GM12878 (cell line): ENCODE measurements around the gene TNNT3. TPM values are rescaled to one million over a fixed set of nuclear protein-coding genes. Genes with fewer than 3 reads are reported as not detected.

Source experiments
- ATAC-seq: fragments of 200-7000 bp; cut with Tn5 transposase; 3 replicates; pipeline ENCODE4 v1.9.1; 2020; ENCODE audit warnings: mild to moderate bottlenecking, moderate library complexity
- BruUV-seq: library from RNA; stranded (reverse); fragments of 400-500 nt; replicated peaks from 2 replicates; lab custom pipeline; 2021; lab: Mats Ljungman, UMichigan
- CTCF ChIA-PET: fragments of 300-600 bp; sonication (Branson Sonifier 250); formaldehyde crosslinking; extraction: SDS; loops from one replicate; lab custom pipeline; 2021; ENCODE audit warnings: inconsistent platforms; lab: Yijun Ruan, JAX
- POLR2A ChIA-PET: fragments of 350-600 bp; formaldehyde crosslinking; extraction: SDS; loops from one replicate; lab custom pipeline; 2021; ENCODE audit warnings: inconsistent platforms; lab: Charles Lee
- RAD21 ChIA-PET: fragments of 300-600 bp; sonication (Branson Sonifier 250); formaldehyde crosslinking; loops from one replicate; lab custom pipeline; 2023; ENCODE audit warnings: antibody characterized with exemption; ENCODE audit not compliant: unreplicated experiment; lab: Charles Lee
- SMC1A ChIA-PET: fragments of 300-600 bp; sonication (Branson Sonifier 250); formaldehyde crosslinking; loops from one replicate; lab custom pipeline; 2023; ENCODE audit not compliant: unreplicated experiment, uncharacterized antibody; lab: Charles Lee
- DNase-seq: peaks from one replicate; pipeline ENCODE4 v3.0.0-alpha.2; 2011; ENCODE audit warnings: low read depth, low spot score
- FAIRE-seq: peaks from 3 replicates; lab custom pipeline; 2011; peaks lifted over from hg19 to GRCh38; lab: Jason Lieb, UNC
- H2AFZ ChIP-seq: 2 replicates; pipeline ENCODE4 v1.6.0; 2011; ENCODE audit warnings: low read depth, low read length, control low read depth; ENCODE audit not compliant: control insufficient read depth
- H3K27ac ChIP-seq: 2 replicates; pipeline ENCODE4 v1.5.1; 2011; ENCODE audit warnings: control low read depth; ENCODE audit not compliant: control insufficient read depth, insufficient read depth
- H3K27me3 ChIP-seq, 2 experiments: replicated peaks in 1 of 2; 2 replicates each; pipeline versions ENCODE4 v1.6.0 to v1.6.1; 2011; ENCODE audit warnings: low read length in 1 of 2; ENCODE audit not compliant: control insufficient read depth in 2 of 2, insufficient read depth in 2 of 2
- H3K36me3 ChIP-seq, 2 experiments: 2 replicates each; pipeline ENCODE4 v1.5.1; 2011; ENCODE audit warnings: low read length in 1 of 2; ENCODE audit not compliant: control insufficient read depth in 2 of 2, insufficient read depth in 2 of 2
- H3K4me1 ChIP-seq: 2 replicates; pipeline ENCODE4 v1.6.1; 2011; ENCODE audit warnings: mild to moderate bottlenecking, low read length, moderate library complexity, mixed read lengths; ENCODE audit not compliant: control insufficient read depth, insufficient read depth
- H3K4me2 ChIP-seq: 2 replicates; pipeline ENCODE4 v1.6.0; 2011; ENCODE audit warnings: control low read depth; ENCODE audit not compliant: control insufficient read depth, insufficient read depth
- H3K4me3 ChIP-seq: fragments of 200-600 bp; sonication (generic); 2 replicates; pipeline ENCODE4 v1.5.1; 2016
- H3K79me2 ChIP-seq: 2 replicates; pipeline ENCODE4 v1.6.0; 2011; ENCODE audit warnings: low read length; ENCODE audit not compliant: control insufficient read depth, insufficient read depth
- H3K9ac ChIP-seq: 2 replicates; pipeline ENCODE4 v1.8.0; 2011; ENCODE audit warnings: low read length, control low read depth, mixed read lengths; ENCODE audit not compliant: control insufficient read depth, insufficient read depth
- H3K9me3 ChIP-seq: replicated peaks from 3 replicates; pipeline ENCODE4 v1.5.1; 2011; ENCODE audit warnings: mild to moderate bottlenecking, low read length; ENCODE audit not compliant: control insufficient read depth, insufficient read depth
- H4K20me1 ChIP-seq: 2 replicates; pipeline ENCODE4 v1.6.0; 2011; ENCODE audit not compliant: control insufficient read depth, insufficient read depth
- ATF7 ChIP-seq: fragments of 450-650 bp; IDR thresholded peaks from 2 replicates; pipeline ENCODE4 v1.6.1; 2016; ENCODE audit warnings: low read depth, mild to moderate bottlenecking
- EED ChIP-seq: sonication (generic); IDR thresholded peaks from 2 replicates; pipeline ENCODE4 v1.6.1; 2016; ENCODE audit warnings: antibody characterized with exemption, low read depth
- ETV6 ChIP-seq, 2 experiments: fragments of 450-650 bp in 1 of 2; IDR thresholded peaks in 1 of 2; conservative IDR thresholded peaks in 1 of 2; 2 replicates each; pipeline ENCODE4 v1.6.1; 2014; ENCODE audit warnings: antibody characterized with exemption in 1 of 2, borderline replicate concordance in 1 of 2, low read depth in 1 of 2, mild to moderate bottlenecking in 1 of 2, moderate library complexity in 1 of 2
- EZH2 ChIP-seq: IDR thresholded peaks from 2 replicates; pipeline ENCODE4 v1.6.1; 2012; ENCODE audit warnings: low read depth, mild to moderate bottlenecking, control low read depth, inconsistent platforms, low read length, borderline replicate concordance; ENCODE audit not compliant: control insufficient read depth
- HDGF ChIP-seq: fragments of 450-650 bp; IDR thresholded peaks from 2 replicates; pipeline ENCODE4 v1.6.1; 2016; ENCODE audit warnings: antibody characterized with exemption
- JUND ChIP-seq: IDR thresholded peaks from 2 replicates; pipeline ENCODE4 v1.6.1; 2012; ENCODE audit warnings: low read depth, mild to moderate bottlenecking, low read length, improper control_type of control experiment, moderate library complexity
- NFYB ChIP-seq: IDR thresholded peaks from 2 replicates; pipeline ENCODE4 v1.6.1; 2011; ENCODE audit warnings: low read depth, mild to moderate bottlenecking, low read length, improper control_type of control experiment, moderate library complexity; ENCODE audit not compliant: insufficient read depth
- RCOR1 ChIP-seq: conservative IDR thresholded peaks from 2 replicates; pipeline ENCODE4 v1.6.1; 2012; ENCODE audit warnings: low read depth, low read length, improper control_type of control experiment
- SMAD1 ChIP-seq: fragments of 450-650 bp; IDR thresholded peaks from 2 replicates; pipeline ENCODE4 v1.6.1; 2018; ENCODE audit warnings: mild to moderate bottlenecking, low read depth; ENCODE audit not compliant: partially characterized antibody
- SRF ChIP-seq, 2 experiments: IDR thresholded peaks; 2 replicates each; pipeline ENCODE4 v1.6.1; 2011; ENCODE audit warnings: low read depth in 2 of 2, low read length in 2 of 2, mild to moderate bottlenecking in 1 of 2, moderate library complexity in 1 of 2
- YY1 ChIP-seq: IDR thresholded peaks from 2 replicates; pipeline ENCODE4 v1.6.1; 2011; ENCODE audit warnings: low read depth, mild to moderate bottlenecking, low read length
- ZNF207 ChIP-seq: fragments of 450-650 bp; IDR thresholded peaks from 2 replicates; pipeline ENCODE4 v1.6.1; 2014; ENCODE audit warnings: antibody characterized with exemption, mild to moderate bottlenecking, borderline replicate concordance
- WGBS: methylation state at CpG from one replicate; pipeline ENCODE4 v1.1.6; 2016; ENCODE audit warnings: low lambda C conversion rate; ENCODE audit not compliant: insufficient replicate concordance, insufficient coverage; ENCODE audit errors: missing lambda C conversion rate; 5-methylcytosine and 5-hydroxymethylcytosine counted together
- in situ Hi-C: fragments of 300-500 bp; cut with MboI; formaldehyde crosslinking; loops from 9 replicates; pipeline ENCODE4 v1.14.3; 2018; ENCODE audit warnings: mixed read lengths
- intact Hi-C: fragments of 100-400 bp; cut with micrococcal nuclease; formaldehyde crosslinking; loops from one replicate; pipeline ENCODE4 v1.14.2; 2022; ENCODE audit not compliant: unreplicated experiment
- polyA plus RNA-seq, 11 experiments: library from polyadenylated mRNA; depleted of rRNA in 4 of 11; unstranded in 6 of 11; stranded (reverse) in 5 of 11; fragments of >200 nt; fragmentation: Nextera tagmentation in 4 of 11; fragmentation: Illumina TruSeq in 1 of 11; extraction: Ambion mirVana in 4 of 11; extraction: Trizol in 1 of 11; gene quantifications; 1 replicate in 1 of 11; 2 replicates in 10 of 11; pipeline versions ENCODE4 v1.2.1 to v1.2.3, GENCODE V29; 2011 to 2016; ENCODE audit warnings: inconsistent platforms in 2 of 11, missing spikeins in 2 of 11, low read depth in 1 of 11
- total RNA-seq, 4 experiments: library from RNA; depleted of rRNA in 3 of 4; stranded (reverse); fragments of >200 nt in 3 of 4; fragmentation: Illumina TruSeq in 1 of 4; extraction: Trizol in 1 of 4; gene quantifications; 2 replicates each; pipeline versions ENCODE4 v1.2.1 to v1.2.3, GENCODE V29; 2013 to 2021
- TF ChIP-seq, protein P1 (sequence below): fragments of 450-650 bp; IDR thresholded peaks from 2 replicates; pipeline ENCODE4 v1.6.1; 2017; ENCODE audit warnings: borderline replicate concordance
- TF ChIP-seq, protein P2 (sequence below): IDR thresholded peaks from 2 replicates; pipeline ENCODE4 v1.6.1; 2012; ENCODE audit warnings: improper control_type of control experiment, low read depth, low read length; ENCODE audit not compliant: insufficient replicate concordance

The TNNT3 gene
- total and polyA plus RNA-seq, 10 of the 15 experiments (the other 5 are each of a cell fraction or from before 2014, with no cell fraction given): 0.40 to 0.50 TPM; not detected in 8

DNA sequence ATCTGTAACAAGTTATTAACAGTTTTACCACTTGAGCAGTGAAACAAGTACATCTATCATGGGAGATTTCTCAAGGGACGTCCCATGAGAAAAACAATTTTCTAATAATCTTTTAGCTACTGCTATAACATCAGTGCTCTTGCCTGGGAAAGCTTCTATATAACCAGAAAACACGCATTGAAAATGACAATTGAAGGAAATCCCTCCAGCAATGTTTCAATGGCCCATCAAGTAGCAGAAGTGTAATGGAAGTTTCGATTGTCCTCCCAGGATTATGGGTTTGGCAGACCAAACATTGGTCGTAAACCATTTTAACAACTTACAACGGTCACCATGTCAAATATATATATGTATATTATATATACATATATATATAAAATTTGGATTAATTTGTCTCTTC, 19.8 kb upstream of the TNNT3 start:
- H4K20me1 ChIP-seq: no peaks in the 10 kb centered on the region
- ChIA-PET RAD21 (interaction anchor here (2.1 kb wide), 1 partner anchor 18 kb away, joined by 7 read pairs; no protein-coding TSS in a partner anchor), POLR2A (no interaction called here), SMC1A (no interaction called here), CTCF (interaction anchor here (1.2 to 1.8 kb wide), 4 partner anchors 17 to 252 kb away, joined by 3 to 4 read pairs (median 4); partner anchors contain the start of gene LSP1)
- H3K9me3 ChIP-seq: no peaks in the 10 kb centered on the region
- H3K4me3 ChIP-seq: no peak overlapping the region
- BruUV-seq: no TSS peak
- no peaks in the 10 kb centered on the region for H3K4me1 ChIP-seq
- ATAC-seq (no peak), FAIRE-seq (no peak), DNase-seq (no peak)
- 43% methylated on average over 5 of the region's 5 CpGs for WGBS
- in situ Hi-C loops: no loop called here
- H2AFZ ChIP-seq: no peak overlapping the region
- intact Hi-C loops: no loop called here
- TF ChIP-seq SMAD1: no peak
- TF ChIP-seq, protein P1, sequence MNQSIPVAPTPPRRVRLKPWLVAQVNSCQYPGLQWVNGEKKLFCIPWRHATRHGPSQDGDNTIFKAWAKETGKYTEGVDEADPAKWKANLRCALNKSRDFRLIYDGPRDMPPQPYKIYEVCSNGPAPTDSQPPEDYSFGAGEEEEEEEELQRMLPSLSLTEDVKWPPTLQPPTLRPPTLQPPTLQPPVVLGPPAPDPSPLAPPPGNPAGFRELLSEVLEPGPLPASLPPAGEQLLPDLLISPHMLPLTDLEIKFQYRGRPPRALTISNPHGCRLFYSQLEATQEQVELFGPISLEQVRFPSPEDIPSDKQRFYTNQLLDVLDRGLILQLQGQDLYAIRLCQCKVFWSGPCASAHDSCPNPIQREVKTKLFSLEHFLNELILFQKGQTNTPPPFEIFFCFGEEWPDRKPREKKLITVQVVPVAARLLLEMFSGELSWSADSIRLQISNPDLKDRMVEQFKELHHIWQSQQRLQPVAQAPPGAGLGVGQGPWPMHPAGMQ: no peak
- TF ChIP-seq ATF7: no peak
- no peak for TF ChIP-seq RCOR1
- no peak for TF ChIP-seq SRF (IDR thresholded peaks at IDR 0.05; ENCODE audit: low read depth in 2 of 2, low read length in 2 of 2)
- no peak for TF ChIP-seq NFYB
- no peak for TF ChIP-seq HDGF
- TF ChIP-seq ETV6 (conservative IDR thresholded peaks at IDR 0.05 in 1 of 2, IDR thresholded peaks at IDR 0.05 in 1 of 2; ENCODE audit: borderline replicate concordance in 1 of 2, low read depth in 1 of 2): no peak
- TF ChIP-seq, protein P2, sequence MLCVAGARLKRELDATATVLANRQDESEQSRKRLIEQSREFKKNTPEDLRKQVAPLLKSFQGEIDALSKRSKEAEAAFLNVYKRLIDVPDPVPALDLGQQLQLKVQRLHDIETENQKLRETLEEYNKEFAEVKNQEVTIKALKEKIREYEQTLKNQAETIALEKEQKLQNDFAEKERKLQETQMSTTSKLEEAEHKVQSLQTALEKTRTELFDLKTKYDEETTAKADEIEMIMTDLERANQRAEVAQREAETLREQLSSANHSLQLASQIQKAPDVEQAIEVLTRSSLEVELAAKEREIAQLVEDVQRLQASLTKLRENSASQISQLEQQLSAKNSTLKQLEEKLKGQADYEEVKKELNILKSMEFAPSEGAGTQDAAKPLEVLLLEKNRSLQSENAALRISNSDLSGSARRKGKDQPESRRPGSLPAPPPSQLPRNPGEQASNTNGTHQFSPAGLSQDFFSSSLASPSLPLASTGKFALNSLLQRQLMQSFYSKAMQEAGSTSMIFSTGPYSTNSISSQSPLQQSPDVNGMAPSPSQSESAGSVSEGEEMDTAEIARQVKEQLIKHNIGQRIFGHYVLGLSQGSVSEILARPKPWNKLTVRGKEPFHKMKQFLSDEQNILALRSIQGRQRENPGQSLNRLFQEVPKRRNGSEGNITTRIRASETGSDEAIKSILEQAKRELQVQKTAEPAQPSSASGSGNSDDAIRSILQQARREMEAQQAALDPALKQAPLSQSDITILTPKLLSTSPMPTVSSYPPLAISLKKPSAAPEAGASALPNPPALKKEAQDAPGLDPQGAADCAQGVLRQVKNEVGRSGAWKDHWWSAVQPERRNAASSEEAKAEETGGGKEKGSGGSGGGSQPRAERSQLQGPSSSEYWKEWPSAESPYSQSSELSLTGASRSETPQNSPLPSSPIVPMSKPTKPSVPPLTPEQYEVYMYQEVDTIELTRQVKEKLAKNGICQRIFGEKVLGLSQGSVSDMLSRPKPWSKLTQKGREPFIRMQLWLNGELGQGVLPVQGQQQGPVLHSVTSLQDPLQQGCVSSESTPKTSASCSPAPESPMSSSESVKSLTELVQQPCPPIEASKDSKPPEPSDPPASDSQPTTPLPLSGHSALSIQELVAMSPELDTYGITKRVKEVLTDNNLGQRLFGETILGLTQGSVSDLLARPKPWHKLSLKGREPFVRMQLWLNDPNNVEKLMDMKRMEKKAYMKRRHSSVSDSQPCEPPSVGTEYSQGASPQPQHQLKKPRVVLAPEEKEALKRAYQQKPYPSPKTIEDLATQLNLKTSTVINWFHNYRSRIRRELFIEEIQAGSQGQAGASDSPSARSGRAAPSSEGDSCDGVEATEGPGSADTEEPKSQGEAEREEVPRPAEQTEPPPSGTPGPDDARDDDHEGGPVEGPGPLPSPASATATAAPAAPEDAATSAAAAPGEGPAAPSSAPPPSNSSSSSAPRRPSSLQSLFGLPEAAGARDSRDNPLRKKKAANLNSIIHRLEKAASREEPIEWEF: no peak
- no peak for TF ChIP-seq EED
- TF ChIP-seq JUND: no peak
- TF ChIP-seq YY1: no peak
- no peak for TF ChIP-seq EZH2
- TF ChIP-seq ZNF207: no peak
- H3K27ac ChIP-seq: no peak overlapping the region
- no peak overlapping the region for H3K9ac ChIP-seq
- H3K36me3 ChIP-seq: no peaks in the 10 kb centered on the region
- H3K79me2 ChIP-seq: no peaks in the 10 kb centered on the region
- no peak overlapping the region for H3K4me2 ChIP-seq
- H3K27me3 ChIP-seq: no peaks in the 10 kb centered on the region; a peak in 1 of 4 replicates
